GM12891 (cell line): ENCODE measurements around the gene ZSWIM1.

Source experiments
- POLR2A ChIP-seq: IDR thresholded peaks from 2 replicates; pipeline ENCODE4 v1.6.1; 2011; ENCODE audit warnings: low read depth, low read length, control low read depth
- POLR2AphosphoS5 ChIP-seq: IDR thresholded peaks from 2 replicates; pipeline ENCODE4 v1.6.1; 2011; ENCODE audit warnings: low read depth, low read length, control low read depth
- POU2F2 ChIP-seq: IDR thresholded peaks from 2 replicates; pipeline ENCODE4 v1.6.1; 2011; ENCODE audit warnings: low read depth, mild to moderate bottlenecking, control low read depth, low read length, moderate library complexity
- SPI1 ChIP-seq: IDR thresholded peaks from 2 replicates; pipeline ENCODE4 v1.6.1; 2011; ENCODE audit warnings: low read depth, low read length, control low read depth

DNA sequence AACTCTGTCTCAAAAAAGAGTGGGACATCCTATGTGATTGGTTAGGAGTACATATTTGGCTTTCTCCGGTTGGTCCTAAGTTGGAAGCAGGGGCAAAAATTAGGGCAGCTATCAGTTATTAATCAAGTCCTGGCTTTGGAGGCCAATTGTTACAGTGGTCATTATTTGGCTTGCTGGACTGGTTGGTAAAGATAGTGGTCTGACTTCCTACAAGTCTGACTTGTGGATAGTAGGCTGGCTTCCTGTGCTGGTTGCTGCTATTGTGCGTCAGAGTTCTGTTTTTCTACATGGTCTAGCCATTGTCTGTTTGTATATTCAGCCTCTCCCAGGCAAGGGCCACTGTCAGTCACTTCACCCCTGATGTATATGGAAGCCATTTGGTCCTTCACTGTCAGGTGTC is 30.8 kb upstream of the ZSWIM1 start:
- TF ChIP-seq POLR2A (no peak), POLR2AphosphoS5 (no peak), SPI1 (no peak), POU2F2 (no peak)
